Esophagus muscularis mucosa (tissue), 3 donors: ENCODE measurements around the gene GLT1D1.

Experiments used
- CTCF ChIP-seq, 3 experiments: fragments of 200-600 bp in 2 of 3; fragments of 450-650 bp in 1 of 3; sonication (generic) in 2 of 3; IDR thresholded peaks; one replicate each; pipeline ENCODE4 v1.5.1; 2017 to 2019; ENCODE audit warnings: antibody characterized with exemption in 3 of 3, mild to moderate bottlenecking in 2 of 3, moderate library complexity in 1 of 3
- EP300 ChIP-seq: sonication (generic); formaldehyde crosslinking; IDR thresholded peaks from one replicate; pipeline ENCODE4 v1.6.1; 2017; ENCODE audit warnings: antibody characterized with exemption

- TF ChIP-seq EP300 (no peak), CTCF (IDR thresholded peaks at IDR 0.05) (no peak)
Observed at GRCh38 chr12:129009833-129010622, 156.8 kb downstream of the GLT1D1 start.
